AG04450 (cell line): ENCODE results near the gene VCAN. TPM values are rescaled to one million over a fixed set of nuclear protein-coding genes. Genes with fewer than 3 reads are reported as not detected.

Experiments used
- CTCF ChIA-PET: fragments of 300-600, 350-600 bp; formaldehyde crosslinking; extraction: SDS; loops from one replicate; lab custom pipeline; 2022; ENCODE audit warnings: antibody characterized with exemption, inconsistent platforms; lab: Charles Lee
- POLR2A ChIA-PET: fragments of 350-600 bp; formaldehyde crosslinking; extraction: SDS; loops from one replicate; lab custom pipeline; 2021; ENCODE audit warnings: antibody characterized with exemption, inconsistent platforms; lab: Yijun Ruan, JAX
- DNase-seq: peaks from one replicate; pipeline ENCODE4 v3.0.0-alpha.2; 2011; ENCODE audit warnings: low read depth, low spot score
- H3K27ac ChIP-seq: one replicate; pipeline ENCODE4 v1.5.1; 2012; ENCODE audit warnings: low read depth, low read length, control low read depth
- H3K27me3 ChIP-seq: one replicate; pipeline ENCODE4 v1.6.0; 2012; ENCODE audit warnings: low read length; ENCODE audit not compliant: control insufficient read depth, insufficient read depth
- H3K4me3 ChIP-seq: 2 replicates; pipeline ENCODE4 v1.5.1; 2011; ENCODE audit warnings: mild to moderate bottlenecking, low read depth, low read length, control low read depth
- H3K9me3 ChIP-seq: 2 replicates; pipeline ENCODE4 v1.5.1; 2012; ENCODE audit warnings: low read length; ENCODE audit not compliant: control insufficient read depth, insufficient read depth
- polyA plus RNA-seq: library from polyadenylated mRNA; depleted of rRNA; stranded (reverse); fragments of >200 nt; gene quantifications from 2 replicates; pipeline ENCODE4 v1.2.3, GENCODE V29; 2011
- TF ChIP-seq, protein P1 (sequence below): IDR thresholded peaks from 2 replicates; pipeline ENCODE4 v1.5.1; 2011; ENCODE audit warnings: low read depth, low read length, control low read depth, inconsistent platforms

The VCAN gene
- polyA plus RNA-seq, 1 experiment: 171 TPM

- no peak for DNase-seq
- Histone ChIP-seq H3K4me3 (no peak overlapping the region), H3K27ac (no peak overlapping the region), H3K27me3 (no peaks in the 10 kb centered on the region), H3K9me3 (no peaks in the 10 kb centered on the region)
- TF ChIP-seq, protein P1, sequence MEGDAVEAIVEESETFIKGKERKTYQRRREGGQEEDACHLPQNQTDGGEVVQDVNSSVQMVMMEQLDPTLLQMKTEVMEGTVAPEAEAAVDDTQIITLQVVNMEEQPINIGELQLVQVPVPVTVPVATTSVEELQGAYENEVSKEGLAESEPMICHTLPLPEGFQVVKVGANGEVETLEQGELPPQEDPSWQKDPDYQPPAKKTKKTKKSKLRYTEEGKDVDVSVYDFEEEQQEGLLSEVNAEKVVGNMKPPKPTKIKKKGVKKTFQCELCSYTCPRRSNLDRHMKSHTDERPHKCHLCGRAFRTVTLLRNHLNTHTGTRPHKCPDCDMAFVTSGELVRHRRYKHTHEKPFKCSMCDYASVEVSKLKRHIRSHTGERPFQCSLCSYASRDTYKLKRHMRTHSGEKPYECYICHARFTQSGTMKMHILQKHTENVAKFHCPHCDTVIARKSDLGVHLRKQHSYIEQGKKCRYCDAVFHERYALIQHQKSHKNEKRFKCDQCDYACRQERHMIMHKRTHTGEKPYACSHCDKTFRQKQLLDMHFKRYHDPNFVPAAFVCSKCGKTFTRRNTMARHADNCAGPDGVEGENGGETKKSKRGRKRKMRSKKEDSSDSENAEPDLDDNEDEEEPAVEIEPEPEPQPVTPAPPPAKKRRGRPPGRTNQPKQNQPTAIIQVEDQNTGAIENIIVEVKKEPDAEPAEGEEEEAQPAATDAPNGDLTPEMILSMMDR: no peak
- ChIA-PET POLR2A (no interaction called here), CTCF (no interaction called here)
These were observed 84.6 kb downstream of the VCAN start for GRCh38 chr5:83556190-83556589.

- DNase-seq: no peak
- ChIA-PET POLR2A (no interaction called here), CTCF (interaction anchor here (0.6 to 1.7 kb wide), 7 partner anchors 42 to 1248 kb away, joined by 3 to 4 read pairs (median 3); no protein-coding TSS in a partner anchor)
- Histone ChIP-seq H3K27me3 (no peaks in the 10 kb centered on the region), H3K4me3 (no peak overlapping the region), H3K9me3 (no peaks in the 10 kb centered on the region), H3K27ac (no peak overlapping the region)
- TF ChIP-seq, protein P1: no peak
These were observed 87.7 kb downstream of the VCAN start for GRCh38 chr5:83559118-83559785.

DNA sequence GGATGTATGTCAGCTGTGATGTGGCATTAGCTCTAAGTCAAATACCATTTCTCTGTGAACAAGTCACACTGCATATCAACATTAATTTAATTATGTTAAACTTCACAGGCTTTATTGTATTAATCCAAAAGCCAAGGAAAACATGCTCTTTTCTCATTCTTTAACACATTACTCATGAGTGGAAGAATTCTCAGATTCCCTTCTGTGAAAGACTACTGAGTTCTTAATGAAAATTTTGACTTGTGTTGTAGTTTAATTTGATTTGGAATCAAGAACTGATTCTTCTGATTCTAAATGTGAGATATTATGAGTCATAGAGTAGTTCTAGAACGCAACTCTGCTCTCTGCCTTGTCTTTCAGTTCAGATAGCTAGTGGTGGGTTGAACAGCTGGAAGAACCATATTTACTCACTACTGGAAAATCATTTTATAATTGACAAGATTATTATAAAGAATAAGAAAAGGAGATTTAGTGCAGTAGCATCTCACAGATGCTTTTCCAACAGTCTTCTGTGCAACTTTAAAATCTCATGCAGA lies 90.6 kb downstream of the VCAN start:
- Histone ChIP-seq H3K4me3 (no peak overlapping the region), H3K27me3 (no peaks in the 10 kb centered on the region), H3K9me3 (peaks cover 3% of the 10 kb centered on the region; the same call in 1 of the 2 replicates), H3K27ac (no peak overlapping the region)
- TF ChIP-seq, protein P1: no peak
- ChIA-PET CTCF (interaction anchor here (0.5 to 2.4 kb wide), 12 partner anchors 8 to 1250 kb away, joined by 3 to 11 read pairs (median 4); no protein-coding TSS in a partner anchor), POLR2A (interaction anchor here (1.7 kb wide), 1 partner anchor 89 kb away, joined by 6 read pairs; no protein-coding TSS in a partner anchor)
- DNase-seq: no peak

DNA sequence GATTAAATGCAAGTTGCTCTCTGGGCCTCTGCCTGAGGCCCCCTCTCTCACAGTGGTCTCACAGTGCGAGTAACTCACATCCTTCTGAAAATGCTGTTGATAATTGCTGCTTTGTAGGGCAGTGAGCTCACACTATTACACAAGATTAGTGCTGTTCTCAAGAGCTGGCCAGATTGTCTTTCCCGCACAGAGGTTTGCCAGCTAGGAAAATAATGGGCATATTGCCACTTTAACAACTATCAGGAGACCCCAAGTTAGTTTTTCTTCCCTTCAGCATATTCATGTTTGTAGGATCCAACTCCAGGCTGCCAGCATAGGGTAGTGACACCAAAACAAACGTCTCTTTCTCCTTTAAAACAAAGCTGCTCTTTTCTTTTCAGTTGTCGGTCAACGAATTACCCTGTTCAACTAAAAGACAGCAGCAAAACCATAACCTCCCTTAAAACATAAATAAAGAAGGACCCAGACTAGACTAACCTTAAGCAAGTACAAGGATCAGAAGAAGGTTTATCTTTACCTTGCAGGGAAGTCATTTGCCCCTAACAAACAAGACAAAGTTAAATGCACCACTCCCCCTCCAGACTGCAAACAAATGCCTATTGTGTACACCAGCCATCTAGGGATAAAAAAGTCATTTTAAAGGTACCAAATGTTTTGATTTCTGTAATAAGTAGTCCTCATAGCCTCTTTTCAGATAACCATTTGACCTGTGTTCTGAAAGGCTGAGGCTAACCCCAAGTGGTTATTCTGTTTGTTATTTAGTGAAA lies 91.4 kb downstream of the VCAN start:
- Histone ChIP-seq H3K9me3 (peaks cover 3% of the 10 kb centered on the region; the same call in 1 of the 2 replicates), H3K27me3 (no peaks in the 10 kb centered on the region), H3K27ac (no peak overlapping the region), H3K4me3 (no peak overlapping the region)
- DNase-seq: no peak
- CTCF ChIA-PET: interaction anchor here (0.5 to 2.4 kb wide), 14 partner anchors 9 to 1251 kb away, joined by 3 to 11 read pairs (median 4); no protein-coding TSS in a partner anchor
- POLR2A ChIA-PET: interaction anchor here (1.0 to 1.7 kb wide), 2 partner anchors 59 to 90 kb away, joined by 3 to 6 read pairs; no protein-coding TSS in a partner anchor
- TF ChIP-seq, protein P1: no peak
